GM23338 (cell line): ENCODE measurements around the gene CDK5. TPM values are rescaled to one million over a fixed set of nuclear protein-coding genes. Genes with fewer than 3 reads are reported as not detected.

Experiments
- ATAC-seq: fragments of 200-7000 bp; cut with Tn5 transposase; 3 replicates; pipeline ENCODE4 v1.9.1; 2020
- DNase-seq: peaks from one replicate; pipeline ENCODE4 v3.0.0-alpha.2; 2015; ENCODE audit warnings: low spot score
- H2AFZ ChIP-seq: fragments of 200-600 bp; sonication (generic); 2 replicates; pipeline ENCODE4 v1.8.0; 2016; ENCODE audit warnings: antibody characterized with exemption, mild to moderate bottlenecking, moderate library complexity
- H3F3A ChIP-seq: fragments of 200-600 bp; sonication (generic); replicated peaks from 2 replicates; pipeline ENCODE4 v1.8.0; 2017; ENCODE audit warnings: antibody characterized with exemption, mixed run types, low read depth
- H3K27ac ChIP-seq: fragments of 200-600 bp; sonication (generic); 2 replicates; pipeline ENCODE4 v1.6.1; 2016; ENCODE audit warnings: low read depth
- H3K27me3 ChIP-seq: fragments of 200-600 bp; sonication (generic); 2 replicates; pipeline ENCODE4 v1.8.0; 2016; ENCODE audit warnings: mild to moderate bottlenecking, mixed run types, moderate library complexity; ENCODE audit not compliant: insufficient read depth
- H3K36me3 ChIP-seq: fragments of 200-600 bp; sonication (generic); 2 replicates; pipeline ENCODE4 v1.8.0; 2016; ENCODE audit warnings: mild to moderate bottlenecking; ENCODE audit not compliant: insufficient read depth
- H3K4me1 ChIP-seq: fragments of 200-600 bp; sonication (generic); 2 replicates; pipeline ENCODE4 v1.8.0; 2016; ENCODE audit warnings: mild to moderate bottlenecking, moderate library complexity; ENCODE audit not compliant: insufficient read depth
- H3K4me2 ChIP-seq: fragments of 200-600 bp; sonication (generic); 2 replicates; pipeline ENCODE4 v1.7.1; 2017; ENCODE audit warnings: mixed run types
- H3K4me3 ChIP-seq: fragments of 200-600 bp; sonication (generic); 2 replicates; pipeline ENCODE4 v1.6.1; 2016; ENCODE audit warnings: mixed run types
- H3K79me2 ChIP-seq: fragments of 200-600 bp; sonication (generic); replicated peaks from 2 replicates; pipeline ENCODE4 v1.8.0; 2017; ENCODE audit warnings: mild to moderate bottlenecking; ENCODE audit not compliant: insufficient read depth
- H3K9me2 ChIP-seq: fragments of 200-600 bp; sonication (generic); 2 replicates; pipeline ENCODE4 v1.8.0; 2017; ENCODE audit not compliant: insufficient read depth
- H4K20me1 ChIP-seq: fragments of 200-600 bp; sonication (generic); replicated peaks from 2 replicates; pipeline ENCODE4 v1.8.0; 2017; ENCODE audit warnings: mild to moderate bottlenecking; ENCODE audit not compliant: insufficient read depth
- H3K27ac Mint-ChIP-seq: 2 replicates; pipeline ENCODE4 v1.8.0; 2020; ENCODE audit warnings: inconsistent platforms, mild to moderate bottlenecking, moderate library complexity, mixed read lengths
- H3K27me3 Mint-ChIP-seq: 3 replicates; pipeline ENCODE4 v1.8.0; 2022; ENCODE audit warnings: low read depth, mild to moderate bottlenecking, moderate library complexity, mixed read lengths, inconsistent platforms; ENCODE audit not compliant: insufficient read depth, poor library complexity
- H3K36me3 Mint-ChIP-seq: 3 replicates; pipeline ENCODE4 v1.8.0; 2021; ENCODE audit warnings: low read depth, mild to moderate bottlenecking, inconsistent platforms, moderate library complexity, mixed read lengths
- H3K4me1 Mint-ChIP-seq: 3 replicates; pipeline ENCODE4 v1.8.0; 2020; ENCODE audit warnings: mild to moderate bottlenecking, inconsistent platforms, mixed read lengths
- H3K4me3 Mint-ChIP-seq: 3 replicates; pipeline ENCODE4 v1.8.0; 2021; ENCODE audit warnings: moderate library complexity, mild to moderate bottlenecking, inconsistent platforms, mixed read lengths
- H3K9me3 Mint-ChIP-seq: 3 replicates; pipeline ENCODE4 v1.8.0; 2020; ENCODE audit warnings: moderate library complexity, mild to moderate bottlenecking, inconsistent platforms, mixed read lengths
- CREB1 ChIP-seq: fragments of 250-450 bp; sonication (Bioruptor Pico); IDR thresholded peaks from 2 replicates; pipeline ENCODE4 v1.5.0; 2020; ENCODE audit warnings: low read depth, mild to moderate bottlenecking, moderate library complexity
- EZH2 ChIP-seq: fragments of 200-600 bp; sonication (generic); IDR thresholded peaks from one replicate; pipeline ENCODE4 v1.8.0; 2017; ENCODE audit warnings: antibody characterized with exemption, mild to moderate bottlenecking, low read depth; ENCODE audit not compliant: unreplicated experiment
- EZH2phosphoT487 ChIP-seq: fragments of 200-600 bp; sonication (generic); IDR thresholded peaks from one replicate; pipeline ENCODE4 v1.8.1; 2018; ENCODE audit warnings: antibody characterized with exemption; ENCODE audit not compliant: unreplicated experiment
- JUNB ChIP-seq: IDR thresholded peaks from one replicate; pipeline ENCODE4 v1.6.1; 2016; ENCODE audit warnings: antibody characterized with exemption; ENCODE audit not compliant: unreplicated experiment
- NANOG ChIP-seq: IDR thresholded peaks from 2 replicates; pipeline ENCODE4 v1.6.1; 2016; ENCODE audit warnings: antibody characterized with exemption, borderline replicate concordance
- POLR2AphosphoS5 ChIP-seq: IDR thresholded peaks from 2 replicates; pipeline ENCODE4 v1.6.1; 2016; ENCODE audit warnings: antibody characterized with exemption, low read depth
- STAT1 ChIP-seq: IDR thresholded peaks from one replicate; pipeline ENCODE4 v1.6.1; 2016; ENCODE audit warnings: antibody characterized with exemption; ENCODE audit not compliant: unreplicated experiment
- ZNF114 ChIP-seq: fragments of 250-450 bp; sonication (Bioruptor Pico); IDR thresholded peaks from 2 replicates; pipeline ENCODE4 v1.5.0; 2020; ENCODE audit warnings: mild to moderate bottlenecking, moderate library complexity
- ZNF331 ChIP-seq: fragments of 250-450 bp; sonication (Bioruptor Pico); IDR thresholded peaks from 2 replicates; pipeline ENCODE4 v1.5.0; 2020; ENCODE audit warnings: low read depth, mild to moderate bottlenecking, moderate library complexity
- polyA plus RNA-seq: library from polyadenylated mRNA; unstranded; fragments of >200 nt; fragmentation: Nextera tagmentation; extraction: Ambion mirVana; gene quantifications from 2 replicates; pipeline ENCODE4 v1.2.1, GENCODE V29; 2016
- total RNA-seq: library from RNA; depleted of rRNA; stranded (reverse); fragments of >200 nt; shearing (Covaris generic); gene quantifications from 2 replicates; pipeline ENCODE4 v1.2.3, GENCODE V29; 2014
- TF ChIP-seq, protein P1 (sequence below): IDR thresholded peaks from one replicate; pipeline ENCODE4 v1.6.1; 2018; ENCODE audit warnings: antibody characterized with exemption; ENCODE audit not compliant: unreplicated experiment
- TF ChIP-seq, protein P2 (sequence below), 2 experiments: fragments of 200-600 bp in 1 of 2; sonication (generic) in 1 of 2; conservative IDR thresholded peaks; 2 replicates each; pipeline versions ENCODE4 v1.5.1 to v1.6.1; 2016 to 2017; ENCODE audit warnings: antibody characterized with exemption in 2 of 2, low read depth in 2 of 2, mild to moderate bottlenecking in 2 of 2, moderate library complexity in 1 of 2
- TF ChIP-seq, protein P3 (sequence below): fragments of 250-450 bp; sonication (Bioruptor Pico); IDR thresholded peaks from 2 replicates; pipeline ENCODE4 v1.5.0; 2020; ENCODE audit warnings: mild to moderate bottlenecking, moderate library complexity
- TF ChIP-seq, protein P4 (sequence below): IDR thresholded peaks from 2 replicates; pipeline ENCODE4 v1.6.1; 2016; ENCODE audit warnings: antibody characterized with exemption

Gene CDK5
- total and polyA plus RNA-seq, 2 experiments from 2014 or later, result 19.8 to 27.1 TPM

DNA sequence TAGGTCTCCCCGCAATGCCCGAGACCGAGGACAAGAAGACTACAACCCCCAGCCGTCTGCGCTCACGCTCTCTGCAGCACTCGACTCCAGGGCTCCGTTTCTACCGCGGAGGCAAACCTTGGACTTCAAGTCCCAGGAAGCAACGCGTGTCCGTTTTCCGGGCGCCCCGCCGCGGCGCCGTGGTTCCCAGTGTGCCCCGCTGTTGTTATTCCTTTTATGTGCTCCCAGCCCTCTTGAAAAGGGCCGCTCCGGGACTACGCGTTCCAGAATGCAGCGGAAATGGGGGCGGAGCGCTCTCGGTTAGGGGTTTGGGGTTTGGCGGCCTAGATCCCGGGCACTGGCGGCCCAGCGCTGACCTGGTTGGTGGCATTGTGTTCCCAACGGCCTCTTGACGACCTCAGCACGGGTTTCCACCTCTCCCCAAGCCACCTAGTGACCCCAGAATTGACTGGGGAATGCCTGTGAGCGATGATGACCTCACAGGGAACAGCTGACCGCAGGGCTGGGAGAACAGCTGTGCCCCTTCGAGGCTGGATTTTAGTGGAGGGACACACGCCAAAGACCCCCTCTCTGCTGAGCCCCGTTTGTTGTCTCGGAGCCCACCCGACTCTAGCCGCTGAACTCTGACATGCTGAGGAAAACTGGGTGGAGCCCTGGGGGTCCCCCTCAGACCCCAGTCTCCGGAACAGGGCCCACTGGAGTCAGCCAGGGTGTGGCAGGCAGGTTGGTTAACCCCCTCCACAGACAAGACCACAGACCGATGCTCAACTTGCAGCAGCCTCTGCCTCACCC lies 488 bp upstream of the CDK5 start:
- Mint-ChIP-seq H3K9me3 (no peaks in the 10 kb centered on the region), H3K36me3 (no peaks in the 10 kb centered on the region), H3K4me3 (peak overlapping the region; percentile 86), H3K4me1 (peaks cover 42% of the 10 kb centered on the region), H3K27me3 (peaks cover 43% of the 10 kb centered on the region), H3K27ac (peak overlapping the region; percentile 74)
- H3K4me2 ChIP-seq, result peak overlapping the region; percentile 95
- peaks cover 36% of the 10 kb centered on the region for H3K27me3 ChIP-seq
- H3K27ac ChIP-seq, result no peak overlapping the region
- H3F3A ChIP-seq, result peaks cover 14% of the 10 kb centered on the region
- TF ChIP-seq, protein P1, sequence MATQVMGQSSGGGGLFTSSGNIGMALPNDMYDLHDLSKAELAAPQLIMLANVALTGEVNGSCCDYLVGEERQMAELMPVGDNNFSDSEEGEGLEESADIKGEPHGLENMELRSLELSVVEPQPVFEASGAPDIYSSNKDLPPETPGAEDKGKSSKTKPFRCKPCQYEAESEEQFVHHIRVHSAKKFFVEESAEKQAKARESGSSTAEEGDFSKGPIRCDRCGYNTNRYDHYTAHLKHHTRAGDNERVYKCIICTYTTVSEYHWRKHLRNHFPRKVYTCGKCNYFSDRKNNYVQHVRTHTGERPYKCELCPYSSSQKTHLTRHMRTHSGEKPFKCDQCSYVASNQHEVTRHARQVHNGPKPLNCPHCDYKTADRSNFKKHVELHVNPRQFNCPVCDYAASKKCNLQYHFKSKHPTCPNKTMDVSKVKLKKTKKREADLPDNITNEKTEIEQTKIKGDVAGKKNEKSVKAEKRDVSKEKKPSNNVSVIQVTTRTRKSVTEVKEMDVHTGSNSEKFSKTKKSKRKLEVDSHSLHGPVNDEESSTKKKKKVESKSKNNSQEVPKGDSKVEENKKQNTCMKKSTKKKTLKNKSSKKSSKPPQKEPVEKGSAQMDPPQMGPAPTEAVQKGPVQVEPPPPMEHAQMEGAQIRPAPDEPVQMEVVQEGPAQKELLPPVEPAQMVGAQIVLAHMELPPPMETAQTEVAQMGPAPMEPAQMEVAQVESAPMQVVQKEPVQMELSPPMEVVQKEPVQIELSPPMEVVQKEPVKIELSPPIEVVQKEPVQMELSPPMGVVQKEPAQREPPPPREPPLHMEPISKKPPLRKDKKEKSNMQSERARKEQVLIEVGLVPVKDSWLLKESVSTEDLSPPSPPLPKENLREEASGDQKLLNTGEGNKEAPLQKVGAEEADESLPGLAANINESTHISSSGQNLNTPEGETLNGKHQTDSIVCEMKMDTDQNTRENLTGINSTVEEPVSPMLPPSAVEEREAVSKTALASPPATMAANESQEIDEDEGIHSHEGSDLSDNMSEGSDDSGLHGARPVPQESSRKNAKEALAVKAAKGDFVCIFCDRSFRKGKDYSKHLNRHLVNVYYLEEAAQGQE, result no peak
- TF ChIP-seq, protein P2, sequence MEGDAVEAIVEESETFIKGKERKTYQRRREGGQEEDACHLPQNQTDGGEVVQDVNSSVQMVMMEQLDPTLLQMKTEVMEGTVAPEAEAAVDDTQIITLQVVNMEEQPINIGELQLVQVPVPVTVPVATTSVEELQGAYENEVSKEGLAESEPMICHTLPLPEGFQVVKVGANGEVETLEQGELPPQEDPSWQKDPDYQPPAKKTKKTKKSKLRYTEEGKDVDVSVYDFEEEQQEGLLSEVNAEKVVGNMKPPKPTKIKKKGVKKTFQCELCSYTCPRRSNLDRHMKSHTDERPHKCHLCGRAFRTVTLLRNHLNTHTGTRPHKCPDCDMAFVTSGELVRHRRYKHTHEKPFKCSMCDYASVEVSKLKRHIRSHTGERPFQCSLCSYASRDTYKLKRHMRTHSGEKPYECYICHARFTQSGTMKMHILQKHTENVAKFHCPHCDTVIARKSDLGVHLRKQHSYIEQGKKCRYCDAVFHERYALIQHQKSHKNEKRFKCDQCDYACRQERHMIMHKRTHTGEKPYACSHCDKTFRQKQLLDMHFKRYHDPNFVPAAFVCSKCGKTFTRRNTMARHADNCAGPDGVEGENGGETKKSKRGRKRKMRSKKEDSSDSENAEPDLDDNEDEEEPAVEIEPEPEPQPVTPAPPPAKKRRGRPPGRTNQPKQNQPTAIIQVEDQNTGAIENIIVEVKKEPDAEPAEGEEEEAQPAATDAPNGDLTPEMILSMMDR (conservative IDR thresholded peaks at IDR 0.05; ENCODE audit: low read depth in 2 of 2), result no peak
- TF ChIP-seq NANOG (peak; percentile 31; the same call in 1 of the 2 replicates), EZH2phosphoT487 (no peak), ZNF331 (CRISPR knock-in tag) (no peak), STAT1 (no peak), POLR2AphosphoS5 (peak; percentile 83), JUNB (no peak), EZH2 (no peak), CREB1 (CRISPR knock-in tag) (peak; percentile 49), ZNF114 (CRISPR knock-in tag) (no peak)
- TF ChIP-seq, protein P3, sequence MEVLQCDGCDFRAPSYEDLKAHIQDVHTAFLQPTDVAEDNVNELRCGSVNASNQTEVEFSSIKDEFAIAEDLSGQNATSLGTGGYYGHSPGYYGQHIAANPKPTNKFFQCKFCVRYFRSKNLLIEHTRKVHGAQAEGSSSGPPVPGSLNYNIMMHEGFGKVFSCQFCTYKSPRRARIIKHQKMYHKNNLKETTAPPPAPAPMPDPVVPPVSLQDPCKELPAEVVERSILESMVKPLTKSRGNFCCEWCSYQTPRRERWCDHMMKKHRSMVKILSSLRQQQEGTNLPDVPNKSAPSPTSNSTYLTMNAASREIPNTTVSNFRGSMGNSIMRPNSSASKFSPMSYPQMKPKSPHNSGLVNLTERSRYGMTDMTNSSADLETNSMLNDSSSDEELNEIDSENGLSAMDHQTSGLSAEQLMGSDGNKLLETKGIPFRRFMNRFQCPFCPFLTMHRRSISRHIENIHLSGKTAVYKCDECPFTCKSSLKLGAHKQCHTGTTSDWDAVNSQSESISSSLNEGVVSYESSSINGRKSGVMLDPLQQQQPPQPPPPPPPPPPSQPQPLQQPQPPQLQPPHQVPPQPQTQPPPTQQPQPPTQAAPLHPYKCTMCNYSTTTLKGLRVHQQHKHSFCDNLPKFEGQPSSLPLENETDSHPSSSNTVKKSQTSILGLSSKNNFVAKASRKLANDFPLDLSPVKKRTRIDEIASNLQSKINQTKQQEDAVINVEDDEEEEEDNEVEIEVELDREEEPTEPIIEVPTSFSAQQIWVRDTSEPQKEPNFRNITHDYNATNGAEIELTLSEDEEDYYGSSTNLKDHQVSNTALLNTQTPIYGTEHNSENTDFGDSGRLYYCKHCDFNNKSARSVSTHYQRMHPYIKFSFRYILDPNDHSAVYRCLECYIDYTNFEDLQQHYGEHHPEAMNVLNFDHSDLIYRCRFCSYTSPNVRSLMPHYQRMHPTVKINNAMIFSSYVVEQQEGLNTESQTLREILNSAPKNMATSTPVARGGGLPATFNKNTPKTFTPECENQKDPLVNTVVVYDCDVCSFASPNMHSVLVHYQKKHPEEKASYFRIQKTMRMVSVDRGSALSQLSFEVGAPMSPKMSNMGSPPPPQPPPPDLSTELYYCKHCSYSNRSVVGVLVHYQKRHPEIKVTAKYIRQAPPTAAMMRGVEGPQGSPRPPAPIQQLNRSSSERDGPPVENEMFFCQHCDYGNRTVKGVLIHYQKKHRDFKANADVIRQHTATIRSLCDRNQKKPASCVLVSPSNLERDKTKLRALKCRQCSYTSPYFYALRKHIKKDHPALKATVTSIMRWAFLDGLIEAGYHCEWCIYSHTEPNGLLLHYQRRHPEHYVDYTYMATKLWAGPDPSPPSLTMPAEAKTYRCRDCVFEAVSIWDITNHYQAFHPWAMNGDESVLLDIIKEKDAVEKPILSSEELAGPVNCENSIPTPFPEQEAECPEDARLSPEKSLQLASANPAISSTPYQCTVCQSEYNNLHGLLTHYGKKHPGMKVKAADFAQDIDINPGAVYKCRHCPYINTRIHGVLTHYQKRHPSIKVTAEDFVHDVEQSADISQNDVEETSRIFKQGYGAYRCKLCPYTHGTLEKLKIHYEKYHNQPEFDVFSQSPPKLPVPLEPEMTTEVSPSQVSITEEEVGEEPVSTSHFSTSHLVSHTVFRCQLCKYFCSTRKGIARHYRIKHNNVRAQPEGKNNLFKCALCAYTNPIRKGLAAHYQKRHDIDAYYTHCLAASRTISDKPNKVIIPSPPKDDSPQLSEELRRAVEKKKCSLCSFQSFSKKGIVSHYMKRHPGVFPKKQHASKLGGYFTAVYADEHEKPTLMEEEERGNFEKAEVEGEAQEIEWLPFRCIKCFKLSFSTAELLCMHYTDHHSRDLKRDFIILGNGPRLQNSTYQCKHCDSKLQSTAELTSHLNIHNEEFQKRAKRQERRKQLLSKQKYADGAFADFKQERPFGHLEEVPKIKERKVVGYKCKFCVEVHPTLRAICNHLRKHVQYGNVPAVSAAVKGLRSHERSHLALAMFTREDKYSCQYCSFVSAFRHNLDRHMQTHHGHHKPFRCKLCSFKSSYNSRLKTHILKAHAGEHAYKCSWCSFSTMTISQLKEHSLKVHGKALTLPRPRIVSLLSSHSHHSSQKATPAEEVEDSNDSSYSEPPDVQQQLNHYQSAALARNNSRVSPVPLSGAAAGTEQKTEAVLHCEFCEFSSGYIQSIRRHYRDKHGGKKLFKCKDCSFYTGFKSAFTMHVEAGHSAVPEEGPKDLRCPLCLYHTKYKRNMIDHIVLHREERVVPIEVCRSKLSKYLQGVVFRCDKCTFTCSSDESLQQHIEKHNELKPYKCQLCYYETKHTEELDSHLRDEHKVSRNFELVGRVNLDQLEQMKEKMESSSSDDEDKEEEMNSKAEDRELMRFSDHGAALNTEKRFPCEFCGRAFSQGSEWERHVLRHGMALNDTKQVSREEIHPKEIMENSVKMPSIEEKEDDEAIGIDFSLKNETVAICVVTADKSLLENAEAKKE, result no peak
- TF ChIP-seq, protein P4, sequence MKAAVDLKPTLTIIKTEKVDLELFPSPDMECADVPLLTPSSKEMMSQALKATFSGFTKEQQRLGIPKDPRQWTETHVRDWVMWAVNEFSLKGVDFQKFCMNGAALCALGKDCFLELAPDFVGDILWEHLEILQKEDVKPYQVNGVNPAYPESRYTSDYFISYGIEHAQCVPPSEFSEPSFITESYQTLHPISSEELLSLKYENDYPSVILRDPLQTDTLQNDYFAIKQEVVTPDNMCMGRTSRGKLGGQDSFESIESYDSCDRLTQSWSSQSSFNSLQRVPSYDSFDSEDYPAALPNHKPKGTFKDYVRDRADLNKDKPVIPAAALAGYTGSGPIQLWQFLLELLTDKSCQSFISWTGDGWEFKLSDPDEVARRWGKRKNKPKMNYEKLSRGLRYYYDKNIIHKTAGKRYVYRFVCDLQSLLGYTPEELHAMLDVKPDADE, result peak; percentile 99
- ATAC-seq (peak; percentile 70), DNase-seq (peak; percentile 100)
- no peaks in the 10 kb centered on the region; the same call in 1 of the 2 replicates for H4K20me1 ChIP-seq
- no peaks in the 10 kb centered on the region for H3K9me2 ChIP-seq
- no peaks in the 10 kb centered on the region for H3K36me3 ChIP-seq
- H2AFZ ChIP-seq, result no peak overlapping the region
- H3K79me2 ChIP-seq, result peaks cover 4% of the 10 kb centered on the region; the same call in 1 of the 2 replicates
- peaks cover 32% of the 10 kb centered on the region for H3K4me1 ChIP-seq
- peak overlapping the region; percentile 99 for H3K4me3 ChIP-seq
